ENCODE data around the gene MPP4.

- TF ChIP-seq CTCF (IDR thresholded peaks at IDR 0.05; ENCODE audit: low read depth, low read length, missing input control) (no peak), MAX (IDR thresholded peaks at IDR 0.05) (no peak), ZBTB33 (IDR thresholded peaks at IDR 0.05) (no peak), JUND (IDR thresholded peaks at IDR 0.05) (no peak), YY1 (IDR thresholded peaks at IDR 0.05) (no peak), REST (IDR thresholded peaks at IDR 0.05) (no peak), SP1 (IDR thresholded peaks at IDR 0.05) (no peak), RXRA (IDR thresholded peaks at IDR 0.05) (no peak), FOXA2 (IDR thresholded peaks at IDR 0.05) (no peak), RAD21 (IDR thresholded peaks at IDR 0.05) (no peak), TAF1 (conservative IDR thresholded peaks at IDR 0.05) (no peak), GABPA (IDR thresholded peaks at IDR 0.05 in 1 of 2, conservative IDR thresholded peaks at IDR 0.05 in 1 of 2) (no peak)
Measured at GRCh38 chr2:201644001-201644400, 54.4 kb downstream of the MPP4 start.

Data from liver (tissue), 3 donors.